HL-60 (cell line): ENCODE measurements around the gene SLC2A9.

Source experiments
- CTCF ChIP-seq: IDR thresholded peaks from one replicate; pipeline ENCODE4 v1.5.1; 2011; ENCODE audit warnings: low read length, control low read depth, inconsistent platforms; ENCODE audit not compliant: insufficient read depth
- GABPA ChIP-seq: IDR thresholded peaks from 2 replicates; pipeline ENCODE4 v1.6.1; 2012; ENCODE audit warnings: low read depth
- POLR2AphosphoS5 ChIP-seq: IDR thresholded peaks from 2 replicates; pipeline ENCODE4 v1.6.1; 2012; ENCODE audit warnings: low read depth
- REST ChIP-seq: IDR thresholded peaks from 2 replicates; pipeline ENCODE4 v1.6.1; 2012; ENCODE audit warnings: low read depth; ENCODE audit not compliant: insufficient replicate concordance
- SPI1 ChIP-seq: IDR thresholded peaks from 2 replicates; pipeline ENCODE4 v1.6.1; 2012; ENCODE audit warnings: low read depth, mild to moderate bottlenecking, borderline replicate concordance

- no peak for TF ChIP-seq CTCF
- no peak for TF ChIP-seq REST
- TF ChIP-seq POLR2AphosphoS5 = no peak
- no peak for TF ChIP-seq GABPA
- TF ChIP-seq SPI1 = no peak
Observed at GRCh38 chr4:9929111-9929510, 92.2 kb downstream of the SLC2A9 start.
